ENCODE measurements around the gene FGA.

FGA gene

DNA sequence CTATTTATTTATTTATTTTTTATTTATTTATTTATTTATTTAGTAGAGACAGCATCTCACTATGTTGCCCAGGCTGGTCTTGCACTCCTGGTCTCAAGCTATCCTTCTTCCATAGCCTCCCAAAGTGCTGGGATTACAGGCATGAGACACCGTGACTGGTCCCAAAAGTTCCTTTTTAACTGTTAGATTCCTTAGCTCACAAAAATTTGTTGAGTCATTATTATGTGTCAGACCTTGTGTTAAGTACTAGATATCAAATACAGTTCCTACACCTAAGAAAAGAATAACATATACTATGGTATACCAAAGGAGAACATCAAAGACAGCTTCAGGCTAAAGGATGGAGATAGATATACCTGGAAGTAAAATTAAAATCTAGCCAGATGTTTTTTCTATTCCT, 11.6 kb downstream of the FGA start:
- no peak for DNase-seq

DNA sequence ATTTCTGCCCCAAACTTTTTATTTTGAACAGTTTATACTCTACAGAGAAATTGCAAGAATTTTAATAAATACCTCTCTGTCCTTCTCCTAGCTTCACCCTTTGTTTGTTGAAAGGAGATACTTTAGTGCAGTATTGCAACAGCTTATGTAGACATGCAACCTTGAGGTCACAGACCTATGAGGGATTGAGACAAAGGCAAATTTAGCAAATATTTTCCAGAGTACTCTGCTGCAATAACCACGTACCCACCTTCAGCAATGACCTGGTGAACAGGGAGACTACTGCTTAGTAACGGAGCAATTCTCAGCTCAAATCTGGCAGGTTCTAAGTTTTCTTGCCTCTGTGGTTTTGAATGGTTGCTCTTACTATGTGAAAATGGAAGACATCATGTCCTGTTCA, 13.2 kb downstream of the FGA start:
- DNase-seq = no peak

DNA sequence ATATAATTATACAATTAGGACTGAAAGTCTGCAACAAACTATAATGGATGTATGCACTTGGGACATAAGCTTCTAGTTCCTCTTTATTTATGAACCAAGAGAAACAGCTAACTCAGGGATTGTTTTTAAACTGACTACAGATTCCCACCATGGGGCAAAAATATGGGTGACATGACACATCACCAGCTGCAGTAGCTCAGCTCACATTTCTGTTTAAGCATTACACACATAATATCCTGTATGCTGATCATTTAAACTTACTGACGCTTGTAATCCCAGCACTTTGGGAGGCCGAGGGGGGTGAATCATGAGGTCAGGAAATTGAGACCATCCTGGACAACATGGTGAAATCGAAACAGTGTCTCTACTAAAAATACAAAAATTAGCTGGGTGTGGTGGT, 16.2 kb downstream of the FGA start:
- DNase-seq = no peak

DNA sequence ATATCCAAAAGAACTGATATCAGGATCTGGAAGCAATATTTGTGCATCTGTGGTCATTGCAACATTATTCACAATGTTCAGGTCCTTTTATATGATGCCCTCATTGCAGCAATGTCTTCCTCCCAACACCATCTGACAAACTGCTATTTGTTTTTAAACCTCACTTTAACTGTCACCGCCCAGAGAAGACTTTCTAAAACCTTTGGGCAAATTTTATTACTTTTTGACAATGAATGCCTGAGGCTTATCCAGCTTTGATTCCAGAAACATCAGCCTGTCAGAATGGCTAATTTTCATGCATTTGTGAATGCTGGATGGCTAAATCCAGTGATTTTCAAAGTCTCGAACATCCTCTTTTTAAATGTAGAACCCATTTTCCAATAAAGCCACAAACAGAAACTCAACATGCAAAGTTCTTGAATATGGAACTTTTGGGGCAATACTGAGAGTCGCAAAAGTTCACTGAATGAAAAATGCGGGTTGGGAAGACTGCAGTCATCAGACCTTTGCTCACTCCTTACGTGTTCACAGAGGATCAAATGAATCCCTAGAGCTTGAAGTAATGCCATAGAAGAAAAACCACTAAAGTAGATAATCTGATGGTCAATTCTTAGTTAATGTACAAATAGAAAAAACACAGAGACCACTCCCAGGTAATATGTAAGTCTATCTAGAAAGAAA, 17.2 kb downstream of the FGA start:
- DNase-seq = no peak

DNA sequence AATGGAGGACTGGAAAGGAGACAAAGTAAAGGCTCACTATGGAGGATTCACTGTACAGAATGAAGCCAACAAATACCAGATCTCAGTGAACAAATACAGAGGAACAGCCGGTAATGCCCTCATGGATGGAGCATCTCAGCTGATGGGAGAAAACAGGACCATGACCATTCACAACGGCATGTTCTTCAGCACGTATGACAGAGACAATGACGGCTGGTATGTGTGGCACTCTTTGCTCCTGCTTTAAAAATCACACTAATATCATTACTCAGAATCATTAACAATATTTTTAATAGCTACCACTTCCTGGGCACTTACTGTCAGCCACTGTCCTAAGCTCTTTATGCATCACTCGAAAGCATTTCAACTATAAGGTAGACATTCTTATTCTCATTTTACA, 21.0 kb downstream of the FGA start:
- DNase-seq = no peak

DNA sequence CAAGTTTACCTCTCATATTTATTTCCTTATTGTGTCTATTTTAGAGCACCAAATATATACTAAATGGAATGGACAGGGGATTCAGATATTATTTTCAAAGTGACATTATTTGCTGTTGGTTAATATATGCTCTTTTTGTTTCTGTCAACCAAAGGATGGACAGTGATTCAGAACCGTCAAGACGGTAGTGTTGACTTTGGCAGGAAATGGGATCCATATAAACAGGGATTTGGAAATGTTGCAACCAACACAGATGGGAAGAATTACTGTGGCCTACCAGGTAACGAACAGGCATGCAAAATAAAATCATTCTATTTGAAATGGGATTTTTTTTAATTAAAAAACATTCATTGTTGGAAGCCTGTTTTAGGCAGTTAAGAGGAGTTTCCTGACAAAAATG, 21.5 kb downstream of the FGA start:
- no peak for DNase-seq

DNA sequence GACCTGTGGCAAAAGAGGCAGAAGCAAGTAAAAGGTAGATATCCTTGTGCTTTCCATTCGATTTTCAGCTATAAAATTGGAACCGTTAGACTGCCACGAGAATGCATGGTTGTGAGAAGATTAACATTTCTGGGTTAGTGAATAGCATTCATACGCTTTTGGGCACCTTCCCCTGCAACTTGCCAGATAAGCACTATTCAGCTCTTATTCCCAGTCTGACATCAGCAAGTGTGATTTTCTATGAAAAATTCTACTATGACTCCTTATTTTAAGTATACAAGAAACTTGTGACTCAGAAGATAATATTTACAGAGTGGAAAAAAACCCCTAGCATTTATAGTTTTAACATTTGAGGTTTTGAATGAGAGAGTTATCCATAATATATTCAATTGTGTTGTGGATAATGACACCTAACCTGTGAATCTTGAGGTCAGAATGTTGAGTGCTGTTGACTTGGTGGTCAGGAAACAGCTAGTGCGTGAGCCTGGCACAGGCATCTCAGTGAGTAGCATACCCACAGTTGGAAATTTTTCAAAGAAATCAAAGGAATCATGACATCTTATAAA, 23.8 kb downstream of the FGA start:
- no peak for DNase-seq

DNA sequence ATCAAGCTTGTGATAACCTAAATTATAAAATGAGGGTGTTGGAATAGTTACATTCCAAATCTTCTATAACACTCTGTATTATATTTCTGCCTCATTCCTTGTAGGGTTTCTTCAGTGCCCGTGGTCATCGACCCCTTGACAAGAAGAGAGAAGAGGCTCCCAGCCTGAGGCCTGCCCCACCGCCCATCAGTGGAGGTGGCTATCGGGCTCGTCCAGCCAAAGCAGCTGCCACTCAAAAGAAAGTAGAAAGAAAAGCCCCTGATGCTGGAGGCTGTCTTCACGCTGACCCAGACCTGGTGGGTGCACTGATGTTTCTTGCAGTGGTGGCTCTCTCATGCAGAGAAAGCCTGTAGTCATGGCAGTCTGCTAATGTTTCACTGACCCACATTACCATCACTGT, 24.8 kb downstream of the FGA start:
- no peak for DNase-seq

DNA sequence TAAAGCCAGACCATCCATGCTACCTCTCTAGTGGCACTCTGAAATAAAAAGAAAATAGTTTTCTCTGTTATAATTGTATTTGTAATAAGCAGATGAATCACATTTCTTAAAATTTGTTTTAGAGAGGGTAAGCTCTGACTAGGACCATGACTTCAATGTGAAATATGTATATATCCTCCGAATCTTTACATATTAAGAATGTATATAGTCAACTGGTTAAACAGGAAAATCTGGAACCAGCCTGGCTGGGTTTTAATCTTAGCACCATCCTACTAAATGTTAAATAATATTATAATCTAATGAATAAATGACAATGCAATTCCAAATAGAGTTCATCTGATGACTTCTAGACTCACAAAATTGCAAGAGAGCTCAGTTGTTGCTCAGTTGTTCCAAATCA, 26.2 kb downstream of the FGA start:
- DNase-seq = no peak

DNA sequence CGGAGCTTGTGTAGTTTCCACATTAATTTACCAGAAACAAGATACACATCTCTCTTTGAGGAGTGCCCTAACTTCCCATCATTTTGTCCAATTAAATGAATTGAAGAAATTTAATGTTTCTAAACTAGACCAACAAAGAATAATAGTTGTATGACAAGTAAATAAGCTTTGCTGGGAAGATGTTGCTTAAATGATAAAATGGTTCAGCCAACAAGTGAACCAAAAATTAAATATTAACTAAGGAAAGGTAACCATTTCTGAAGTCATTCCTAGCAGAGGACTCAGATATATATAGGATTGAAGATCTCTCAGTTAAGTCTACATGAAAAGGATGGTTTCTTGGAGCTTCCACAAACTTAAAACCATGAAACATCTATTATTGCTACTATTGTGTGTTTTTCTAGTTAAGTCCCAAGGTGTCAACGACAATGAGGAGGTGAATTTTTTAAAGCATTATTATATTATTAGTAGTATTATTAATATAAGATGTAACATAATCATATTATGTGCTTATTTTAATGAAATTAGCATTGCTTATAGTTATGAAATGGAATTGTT, 27.8 kb downstream of the FGA start, which contains the start of gene FGB:
FGB (plus strand) TSS at position 315 of the 558 bp plus-strand sequence; CDS start at position 323, 8 bp downstream.
- DNase-seq = no peak

DNA sequence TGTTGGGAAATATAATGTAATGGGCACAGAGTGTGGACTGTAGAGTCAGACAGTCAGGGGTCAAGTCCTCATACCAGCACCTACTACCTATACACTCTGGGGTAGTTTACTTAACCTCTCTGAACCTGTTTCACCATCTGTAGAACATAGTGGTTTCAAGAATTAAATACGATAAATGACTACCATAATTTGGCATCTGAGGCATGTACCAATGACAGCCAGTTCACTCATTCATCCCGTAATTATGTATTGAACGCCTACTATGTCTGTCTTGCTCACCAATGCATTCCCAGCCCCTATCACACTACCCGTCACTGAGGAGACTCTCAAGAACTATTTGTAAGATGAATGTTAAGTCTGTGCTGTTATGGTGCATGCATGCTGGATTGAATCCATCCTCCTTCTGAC, 29.7 kb downstream of the FGA start:
- no peak for DNase-seq

DNA sequence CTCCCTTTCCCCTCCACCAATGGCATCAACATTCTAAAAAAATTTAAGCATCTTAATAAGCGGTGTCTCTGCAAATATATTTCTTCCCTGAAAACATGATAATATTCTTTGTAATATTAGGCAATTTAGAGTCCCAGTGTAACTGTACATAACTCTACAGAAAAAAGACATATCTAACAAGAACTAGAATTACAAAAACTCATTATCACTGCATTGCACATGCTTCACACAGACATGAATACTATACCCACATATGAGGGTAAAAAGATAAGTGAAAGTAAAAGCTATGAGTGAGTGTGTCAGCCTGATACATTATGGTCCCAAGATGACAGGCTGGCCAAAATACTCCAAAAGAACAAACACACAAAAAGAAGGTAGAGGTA, 30.1 kb downstream of the FGA start:
- DNase-seq = no peak

DNA sequence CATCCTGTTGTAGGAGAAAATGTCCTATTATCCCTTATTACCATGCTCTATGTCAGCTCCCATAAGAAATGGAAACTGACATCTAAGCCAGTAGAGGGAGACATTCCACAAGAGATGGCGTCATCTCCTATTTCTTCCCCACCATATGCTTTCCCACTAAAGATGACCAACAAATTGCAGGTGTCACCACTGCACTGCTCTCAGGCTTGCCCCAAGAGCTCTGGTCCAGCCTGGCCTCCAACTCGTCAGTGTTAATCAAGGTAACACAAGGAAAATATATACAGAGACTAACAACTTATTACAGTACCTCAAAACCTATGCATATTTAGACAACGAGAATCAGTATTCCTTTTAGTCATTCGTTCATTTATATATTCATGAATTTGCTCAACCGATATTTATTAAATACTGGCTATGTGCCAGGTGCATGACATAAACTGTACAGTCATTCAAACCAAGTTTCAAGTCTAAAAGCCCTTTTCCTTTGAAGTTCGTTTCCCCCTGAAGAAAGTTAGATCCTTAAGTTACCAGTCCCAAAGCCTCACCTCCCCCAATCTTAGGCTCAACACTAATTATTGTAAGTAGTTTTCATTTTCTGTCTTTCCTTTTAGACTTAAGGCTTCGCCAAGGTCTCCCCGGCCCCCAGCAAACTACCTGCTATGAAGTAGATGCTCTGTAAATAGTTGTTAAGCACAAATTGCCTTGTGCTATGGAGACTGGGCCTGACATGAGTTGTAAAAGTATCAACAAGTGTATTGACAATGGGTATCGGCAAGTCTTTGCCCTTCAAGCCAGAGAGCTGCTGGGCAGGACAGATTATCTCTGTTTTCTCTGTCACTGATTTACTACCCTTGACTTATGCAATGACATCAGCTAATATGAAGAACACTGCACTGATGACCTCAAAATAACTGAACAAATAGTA, 30.8 kb downstream of the FGA start:
- DNase-seq = peak; percentile 8

DNA sequence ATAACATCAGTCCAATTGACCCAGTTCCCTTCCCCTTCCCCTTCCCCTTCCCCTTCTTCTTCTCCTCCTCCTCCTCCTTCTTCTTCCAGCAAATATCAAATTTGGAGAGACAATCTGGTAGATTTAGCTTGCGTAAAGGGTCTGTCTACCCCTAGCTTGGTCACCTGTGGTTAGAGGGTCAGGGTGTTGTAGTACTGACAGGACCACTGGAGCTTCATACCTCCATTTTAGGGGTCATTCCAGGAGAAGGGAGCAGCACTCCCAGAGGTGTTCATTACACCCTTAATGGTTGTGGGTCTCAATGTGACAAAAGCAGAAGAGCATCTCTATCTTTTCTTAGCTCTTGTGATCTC, 31.4 kb downstream of the FGA start:
- no peak for DNase-seq

DNA sequence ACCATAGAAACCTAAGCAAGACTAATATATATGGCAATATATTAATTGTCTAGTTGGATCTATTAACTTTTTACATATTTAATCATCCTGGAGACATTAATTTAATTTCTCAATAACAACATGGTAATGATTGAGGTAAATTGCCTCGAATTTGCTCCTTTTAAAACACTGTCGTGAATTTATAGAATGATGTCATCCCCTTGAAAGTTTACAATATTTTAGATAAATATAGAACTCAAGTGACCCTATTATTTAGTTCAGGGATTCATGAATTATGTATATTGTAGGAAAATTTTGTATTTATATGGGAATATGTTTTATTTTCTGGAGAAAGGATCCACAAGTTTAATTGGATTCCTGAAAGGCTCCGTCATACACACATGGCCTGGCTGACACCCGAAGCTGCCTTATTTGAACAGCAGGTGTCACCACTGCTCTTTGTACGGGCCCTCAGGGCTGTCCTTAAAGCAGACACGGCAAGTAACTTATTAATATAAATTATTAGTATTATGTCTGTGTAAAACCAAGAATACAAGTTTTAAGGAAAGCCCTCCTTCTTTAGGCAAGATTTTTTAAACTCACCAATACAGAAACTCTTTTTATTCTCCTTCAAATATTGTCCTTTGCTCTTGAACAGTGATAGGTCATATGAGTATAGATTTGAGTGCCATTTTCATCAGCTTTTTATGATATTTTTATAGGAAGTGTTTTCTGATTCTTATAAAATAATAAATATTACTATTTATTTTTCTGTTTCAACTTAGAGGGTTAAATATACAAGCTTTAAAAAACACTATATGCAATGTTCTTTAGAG, 38.5 kb downstream of the FGA start:
- DNase-seq = peak; percentile 60

DNA sequence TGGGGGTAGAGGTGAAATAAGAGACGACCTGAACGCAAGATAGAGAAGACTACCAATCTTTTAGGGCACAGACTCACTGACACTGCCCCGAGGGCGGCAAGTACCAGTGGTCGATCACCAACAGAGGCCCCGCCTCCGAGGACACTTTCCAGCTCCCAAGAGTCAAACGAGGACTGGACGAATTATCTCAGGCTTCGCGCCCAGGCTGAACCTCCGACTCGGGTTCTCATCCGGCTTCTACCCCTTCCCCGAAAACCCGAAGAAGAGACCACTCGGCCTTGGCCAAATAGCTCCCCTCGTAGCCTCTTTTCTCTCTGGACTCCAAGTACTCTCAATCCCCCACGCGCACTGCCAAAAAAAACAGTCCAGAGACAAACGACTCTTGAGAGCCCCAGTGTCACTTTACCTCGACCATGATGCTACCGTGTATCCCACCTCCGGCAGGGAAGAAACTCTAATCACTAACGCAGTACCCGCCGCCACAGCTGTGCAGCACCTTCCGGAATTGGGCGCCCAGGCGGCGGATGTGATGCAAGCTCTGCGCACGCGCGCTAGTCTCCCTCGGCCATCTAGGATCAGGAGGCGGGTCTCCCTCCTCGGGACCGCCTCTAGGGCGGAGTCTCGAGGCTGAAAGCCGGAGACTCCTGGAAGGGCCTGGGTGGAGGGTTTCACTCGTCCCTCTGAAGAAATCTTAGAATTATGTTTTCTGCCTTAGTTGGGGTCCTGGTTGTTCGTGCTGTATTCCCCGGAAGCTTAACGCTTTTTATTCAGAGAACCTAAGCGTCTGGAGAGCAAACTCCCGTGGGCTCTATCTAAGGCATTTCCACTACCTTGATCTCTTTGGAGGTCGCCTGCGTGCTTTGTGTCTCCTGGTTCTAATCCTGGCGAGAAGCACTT, 40.4 kb downstream of the FGA start, which contains the start of gene PLRG1:
PLRG1 (minus strand) TSS at position 507 of the 897 bp plus-strand sequence; CDS start at position 415, 92 bp downstream.
- DNase-seq = peak; percentile 68

DNA sequence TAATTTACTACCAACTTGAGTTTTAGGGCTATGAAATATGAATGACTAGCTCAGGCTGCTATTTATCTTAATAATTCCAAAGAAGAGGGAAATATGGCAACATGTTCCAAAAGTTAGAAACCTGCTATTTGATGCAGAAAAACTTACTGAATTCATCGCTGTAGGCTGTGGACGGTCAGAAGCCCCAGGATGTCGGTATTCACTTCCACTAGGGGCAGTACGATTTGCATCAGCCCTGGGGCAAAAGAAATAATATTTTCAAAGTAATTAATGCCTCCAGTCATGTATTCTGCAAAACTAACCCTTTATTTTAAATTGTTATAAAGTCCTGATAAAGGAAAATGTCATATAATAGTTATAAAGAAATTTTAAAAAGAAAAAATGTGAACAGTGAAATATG, 44.9 kb downstream of the FGA start:
- DNase-seq = no peak

DNA sequence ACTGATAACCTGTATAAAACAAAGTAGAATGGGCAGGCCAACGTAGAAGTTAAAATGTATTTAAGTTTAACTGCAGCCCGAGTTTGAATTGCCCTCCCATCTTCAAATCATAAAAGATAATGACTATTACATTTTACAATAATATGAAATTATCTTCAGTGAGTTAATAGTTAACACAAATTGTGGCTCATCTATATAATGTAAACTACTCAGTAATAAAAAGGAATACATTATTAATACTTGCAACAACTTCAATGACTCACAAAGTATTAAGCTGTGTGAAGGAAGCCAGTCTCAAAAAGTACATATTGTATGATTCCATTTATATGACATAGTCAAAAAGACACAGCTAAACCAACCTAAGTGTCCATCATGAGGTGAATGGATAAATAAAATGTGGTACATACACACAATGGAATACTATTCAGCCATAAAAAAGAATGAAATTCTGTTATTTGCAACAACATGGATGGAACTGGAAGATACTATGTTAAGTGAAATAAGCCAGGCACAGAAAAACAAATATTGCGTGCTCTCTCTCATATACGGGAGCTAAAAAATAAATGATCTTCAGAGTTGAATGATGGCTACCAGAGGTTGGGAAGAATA, 48.2 kb downstream of the FGA start:
- DNase-seq = no peak
